GM23338 (cell line): ENCODE data around the gene MTR. TPM values are rescaled to one million over a fixed set of nuclear protein-coding genes. Genes with fewer than 3 reads are reported as not detected.

Experiments
- ATAC-seq: fragments of 200-7000 bp; cut with Tn5 transposase; 3 replicates; pipeline ENCODE4 v1.9.1; 2020
- DNase-seq: peaks from one replicate; pipeline ENCODE4 v3.0.0-alpha.2; 2015; ENCODE audit warnings: low spot score
- H2AFZ ChIP-seq: fragments of 200-600 bp; sonication (generic); 2 replicates; pipeline ENCODE4 v1.8.0; 2016; ENCODE audit warnings: antibody characterized with exemption, mild to moderate bottlenecking, moderate library complexity
- H3F3A ChIP-seq: fragments of 200-600 bp; sonication (generic); replicated peaks from 2 replicates; pipeline ENCODE4 v1.8.0; 2017; ENCODE audit warnings: antibody characterized with exemption, mixed run types, low read depth
- H3K27ac ChIP-seq: fragments of 200-600 bp; sonication (generic); 2 replicates; pipeline ENCODE4 v1.6.1; 2016; ENCODE audit warnings: low read depth
- H3K27me3 ChIP-seq: fragments of 200-600 bp; sonication (generic); 2 replicates; pipeline ENCODE4 v1.8.0; 2016; ENCODE audit warnings: mild to moderate bottlenecking, mixed run types, moderate library complexity; ENCODE audit not compliant: insufficient read depth
- H3K36me3 ChIP-seq: fragments of 200-600 bp; sonication (generic); 2 replicates; pipeline ENCODE4 v1.8.0; 2016; ENCODE audit warnings: mild to moderate bottlenecking; ENCODE audit not compliant: insufficient read depth
- H3K4me1 ChIP-seq: fragments of 200-600 bp; sonication (generic); 2 replicates; pipeline ENCODE4 v1.8.0; 2016; ENCODE audit warnings: mild to moderate bottlenecking, moderate library complexity; ENCODE audit not compliant: insufficient read depth
- H3K4me2 ChIP-seq: fragments of 200-600 bp; sonication (generic); 2 replicates; pipeline ENCODE4 v1.7.1; 2017; ENCODE audit warnings: mixed run types
- H3K4me3 ChIP-seq: fragments of 200-600 bp; sonication (generic); 2 replicates; pipeline ENCODE4 v1.6.1; 2016; ENCODE audit warnings: mixed run types
- H3K79me2 ChIP-seq: fragments of 200-600 bp; sonication (generic); replicated peaks from 2 replicates; pipeline ENCODE4 v1.8.0; 2017; ENCODE audit warnings: mild to moderate bottlenecking; ENCODE audit not compliant: insufficient read depth
- H3K9me2 ChIP-seq: fragments of 200-600 bp; sonication (generic); 2 replicates; pipeline ENCODE4 v1.8.0; 2017; ENCODE audit not compliant: insufficient read depth
- H4K20me1 ChIP-seq: fragments of 200-600 bp; sonication (generic); replicated peaks from 2 replicates; pipeline ENCODE4 v1.8.0; 2017; ENCODE audit warnings: mild to moderate bottlenecking; ENCODE audit not compliant: insufficient read depth
- H3K27ac Mint-ChIP-seq: 2 replicates; pipeline ENCODE4 v1.8.0; 2020; ENCODE audit warnings: inconsistent platforms, mild to moderate bottlenecking, moderate library complexity, mixed read lengths
- H3K27me3 Mint-ChIP-seq: 3 replicates; pipeline ENCODE4 v1.8.0; 2022; ENCODE audit warnings: low read depth, mild to moderate bottlenecking, moderate library complexity, mixed read lengths, inconsistent platforms; ENCODE audit not compliant: insufficient read depth, poor library complexity
- H3K36me3 Mint-ChIP-seq: 3 replicates; pipeline ENCODE4 v1.8.0; 2021; ENCODE audit warnings: low read depth, mild to moderate bottlenecking, inconsistent platforms, moderate library complexity, mixed read lengths
- H3K4me1 Mint-ChIP-seq: 3 replicates; pipeline ENCODE4 v1.8.0; 2020; ENCODE audit warnings: mild to moderate bottlenecking, inconsistent platforms, mixed read lengths
- H3K4me3 Mint-ChIP-seq: 3 replicates; pipeline ENCODE4 v1.8.0; 2021; ENCODE audit warnings: moderate library complexity, mild to moderate bottlenecking, inconsistent platforms, mixed read lengths
- H3K9me3 Mint-ChIP-seq: 3 replicates; pipeline ENCODE4 v1.8.0; 2020; ENCODE audit warnings: moderate library complexity, mild to moderate bottlenecking, inconsistent platforms, mixed read lengths
- CREB1 ChIP-seq: fragments of 250-450 bp; sonication (Bioruptor Pico); IDR thresholded peaks from 2 replicates; pipeline ENCODE4 v1.5.0; 2020; ENCODE audit warnings: low read depth, mild to moderate bottlenecking, moderate library complexity
- EZH2 ChIP-seq: fragments of 200-600 bp; sonication (generic); IDR thresholded peaks from one replicate; pipeline ENCODE4 v1.8.0; 2017; ENCODE audit warnings: antibody characterized with exemption, mild to moderate bottlenecking, low read depth; ENCODE audit not compliant: unreplicated experiment
- EZH2phosphoT487 ChIP-seq: fragments of 200-600 bp; sonication (generic); IDR thresholded peaks from one replicate; pipeline ENCODE4 v1.8.1; 2018; ENCODE audit warnings: antibody characterized with exemption; ENCODE audit not compliant: unreplicated experiment
- JUNB ChIP-seq: IDR thresholded peaks from one replicate; pipeline ENCODE4 v1.6.1; 2016; ENCODE audit warnings: antibody characterized with exemption; ENCODE audit not compliant: unreplicated experiment
- NANOG ChIP-seq: IDR thresholded peaks from 2 replicates; pipeline ENCODE4 v1.6.1; 2016; ENCODE audit warnings: antibody characterized with exemption, borderline replicate concordance
- POLR2AphosphoS5 ChIP-seq: IDR thresholded peaks from 2 replicates; pipeline ENCODE4 v1.6.1; 2016; ENCODE audit warnings: antibody characterized with exemption, low read depth
- STAT1 ChIP-seq: IDR thresholded peaks from one replicate; pipeline ENCODE4 v1.6.1; 2016; ENCODE audit warnings: antibody characterized with exemption; ENCODE audit not compliant: unreplicated experiment
- ZNF331 ChIP-seq: fragments of 250-450 bp; sonication (Bioruptor Pico); IDR thresholded peaks from 2 replicates; pipeline ENCODE4 v1.5.0; 2020; ENCODE audit warnings: low read depth, mild to moderate bottlenecking, moderate library complexity
- polyA plus RNA-seq: library from polyadenylated mRNA; unstranded; fragments of >200 nt; fragmentation: Nextera tagmentation; extraction: Ambion mirVana; gene quantifications from 2 replicates; pipeline ENCODE4 v1.2.1, GENCODE V29; 2016
- total RNA-seq: library from RNA; depleted of rRNA; stranded (reverse); fragments of >200 nt; shearing (Covaris generic); gene quantifications from 2 replicates; pipeline ENCODE4 v1.2.3, GENCODE V29; 2014
- TF ChIP-seq, protein P1 (sequence below), 2 experiments: fragments of 200-600 bp in 1 of 2; sonication (generic) in 1 of 2; conservative IDR thresholded peaks; 2 replicates each; pipeline versions ENCODE4 v1.5.1 to v1.6.1; 2016 to 2017; ENCODE audit warnings: antibody characterized with exemption in 2 of 2, low read depth in 2 of 2, mild to moderate bottlenecking in 2 of 2, moderate library complexity in 1 of 2
- TF ChIP-seq, protein P2 (sequence below): IDR thresholded peaks from 2 replicates; pipeline ENCODE4 v1.6.1; 2016; ENCODE audit warnings: antibody characterized with exemption
- TF ChIP-seq, protein P3 (sequence below): IDR thresholded peaks from one replicate; pipeline ENCODE4 v1.6.1; 2018; ENCODE audit warnings: antibody characterized with exemption; ENCODE audit not compliant: unreplicated experiment
- TF ChIP-seq, protein P4 (sequence below): fragments of 250-450 bp; sonication (Bioruptor Pico); IDR thresholded peaks from 2 replicates; pipeline ENCODE4 v1.5.0; 2020; ENCODE audit warnings: mild to moderate bottlenecking, moderate library complexity

The MTR gene
- total and polyA plus RNA-seq, 2 experiments from 2014 or later, result 6.4 to 20.0 TPM

DNA sequence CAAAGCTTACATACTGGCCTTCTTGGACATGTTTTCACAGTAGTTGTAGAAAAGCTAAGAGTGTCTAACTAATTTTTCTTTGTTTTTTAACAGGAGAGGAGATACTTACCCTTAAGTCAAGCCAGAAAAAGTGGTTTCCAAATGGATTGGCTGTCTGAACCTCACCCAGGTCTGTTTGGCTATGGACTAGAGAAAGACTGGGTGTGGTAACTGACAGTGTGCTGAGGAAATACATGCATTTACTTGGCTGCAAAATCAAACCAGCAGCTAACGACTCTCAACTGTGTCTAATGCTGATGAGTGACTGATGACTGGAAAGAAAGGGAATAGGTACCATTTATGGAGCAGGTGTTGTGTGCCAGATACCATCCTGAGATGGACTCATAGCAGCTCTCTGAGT is 91.1 kb downstream of the MTR start:
- ATAC-seq, result no peak
- H3K36me3 Mint-ChIP-seq, result peaks cover 9% of the 10 kb centered on the region
- H3K27ac ChIP-seq, result no peak overlapping the region

More for the DNA sequence above, 91.1 kb downstream of the MTR start:
- no peaks in the 10 kb centered on the region for H3K9me3 Mint-ChIP-seq
- no peaks in the 10 kb centered on the region for H3F3A ChIP-seq
- H3K79me2 ChIP-seq, result no peaks in the 10 kb centered on the region
- H3K36me3 ChIP-seq, result peaks cover 4% of the 10 kb centered on the region; the same call in 1 of the 2 replicates
- no peak overlapping the region for H3K4me3 ChIP-seq
- H3K9me2 ChIP-seq, result no peaks in the 10 kb centered on the region
- H3K4me1 Mint-ChIP-seq, result no peaks in the 10 kb centered on the region
- no peak overlapping the region for H2AFZ ChIP-seq
- TF ChIP-seq EZH2phosphoT487 (no peak), ZNF331 (no peak), CREB1 (CRISPR knock-in tag) (no peak), NANOG (no peak), JUNB (no peak), POLR2AphosphoS5 (no peak), STAT1 (no peak), EZH2 (no peak)
- TF ChIP-seq, protein P1, sequence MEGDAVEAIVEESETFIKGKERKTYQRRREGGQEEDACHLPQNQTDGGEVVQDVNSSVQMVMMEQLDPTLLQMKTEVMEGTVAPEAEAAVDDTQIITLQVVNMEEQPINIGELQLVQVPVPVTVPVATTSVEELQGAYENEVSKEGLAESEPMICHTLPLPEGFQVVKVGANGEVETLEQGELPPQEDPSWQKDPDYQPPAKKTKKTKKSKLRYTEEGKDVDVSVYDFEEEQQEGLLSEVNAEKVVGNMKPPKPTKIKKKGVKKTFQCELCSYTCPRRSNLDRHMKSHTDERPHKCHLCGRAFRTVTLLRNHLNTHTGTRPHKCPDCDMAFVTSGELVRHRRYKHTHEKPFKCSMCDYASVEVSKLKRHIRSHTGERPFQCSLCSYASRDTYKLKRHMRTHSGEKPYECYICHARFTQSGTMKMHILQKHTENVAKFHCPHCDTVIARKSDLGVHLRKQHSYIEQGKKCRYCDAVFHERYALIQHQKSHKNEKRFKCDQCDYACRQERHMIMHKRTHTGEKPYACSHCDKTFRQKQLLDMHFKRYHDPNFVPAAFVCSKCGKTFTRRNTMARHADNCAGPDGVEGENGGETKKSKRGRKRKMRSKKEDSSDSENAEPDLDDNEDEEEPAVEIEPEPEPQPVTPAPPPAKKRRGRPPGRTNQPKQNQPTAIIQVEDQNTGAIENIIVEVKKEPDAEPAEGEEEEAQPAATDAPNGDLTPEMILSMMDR (conservative IDR thresholded peaks at IDR 0.05; ENCODE audit: low read depth in 2 of 2), result no peak
- TF ChIP-seq, protein P2, sequence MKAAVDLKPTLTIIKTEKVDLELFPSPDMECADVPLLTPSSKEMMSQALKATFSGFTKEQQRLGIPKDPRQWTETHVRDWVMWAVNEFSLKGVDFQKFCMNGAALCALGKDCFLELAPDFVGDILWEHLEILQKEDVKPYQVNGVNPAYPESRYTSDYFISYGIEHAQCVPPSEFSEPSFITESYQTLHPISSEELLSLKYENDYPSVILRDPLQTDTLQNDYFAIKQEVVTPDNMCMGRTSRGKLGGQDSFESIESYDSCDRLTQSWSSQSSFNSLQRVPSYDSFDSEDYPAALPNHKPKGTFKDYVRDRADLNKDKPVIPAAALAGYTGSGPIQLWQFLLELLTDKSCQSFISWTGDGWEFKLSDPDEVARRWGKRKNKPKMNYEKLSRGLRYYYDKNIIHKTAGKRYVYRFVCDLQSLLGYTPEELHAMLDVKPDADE, result no peak
- TF ChIP-seq, protein P3, sequence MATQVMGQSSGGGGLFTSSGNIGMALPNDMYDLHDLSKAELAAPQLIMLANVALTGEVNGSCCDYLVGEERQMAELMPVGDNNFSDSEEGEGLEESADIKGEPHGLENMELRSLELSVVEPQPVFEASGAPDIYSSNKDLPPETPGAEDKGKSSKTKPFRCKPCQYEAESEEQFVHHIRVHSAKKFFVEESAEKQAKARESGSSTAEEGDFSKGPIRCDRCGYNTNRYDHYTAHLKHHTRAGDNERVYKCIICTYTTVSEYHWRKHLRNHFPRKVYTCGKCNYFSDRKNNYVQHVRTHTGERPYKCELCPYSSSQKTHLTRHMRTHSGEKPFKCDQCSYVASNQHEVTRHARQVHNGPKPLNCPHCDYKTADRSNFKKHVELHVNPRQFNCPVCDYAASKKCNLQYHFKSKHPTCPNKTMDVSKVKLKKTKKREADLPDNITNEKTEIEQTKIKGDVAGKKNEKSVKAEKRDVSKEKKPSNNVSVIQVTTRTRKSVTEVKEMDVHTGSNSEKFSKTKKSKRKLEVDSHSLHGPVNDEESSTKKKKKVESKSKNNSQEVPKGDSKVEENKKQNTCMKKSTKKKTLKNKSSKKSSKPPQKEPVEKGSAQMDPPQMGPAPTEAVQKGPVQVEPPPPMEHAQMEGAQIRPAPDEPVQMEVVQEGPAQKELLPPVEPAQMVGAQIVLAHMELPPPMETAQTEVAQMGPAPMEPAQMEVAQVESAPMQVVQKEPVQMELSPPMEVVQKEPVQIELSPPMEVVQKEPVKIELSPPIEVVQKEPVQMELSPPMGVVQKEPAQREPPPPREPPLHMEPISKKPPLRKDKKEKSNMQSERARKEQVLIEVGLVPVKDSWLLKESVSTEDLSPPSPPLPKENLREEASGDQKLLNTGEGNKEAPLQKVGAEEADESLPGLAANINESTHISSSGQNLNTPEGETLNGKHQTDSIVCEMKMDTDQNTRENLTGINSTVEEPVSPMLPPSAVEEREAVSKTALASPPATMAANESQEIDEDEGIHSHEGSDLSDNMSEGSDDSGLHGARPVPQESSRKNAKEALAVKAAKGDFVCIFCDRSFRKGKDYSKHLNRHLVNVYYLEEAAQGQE, result no peak
- TF ChIP-seq, protein P4, sequence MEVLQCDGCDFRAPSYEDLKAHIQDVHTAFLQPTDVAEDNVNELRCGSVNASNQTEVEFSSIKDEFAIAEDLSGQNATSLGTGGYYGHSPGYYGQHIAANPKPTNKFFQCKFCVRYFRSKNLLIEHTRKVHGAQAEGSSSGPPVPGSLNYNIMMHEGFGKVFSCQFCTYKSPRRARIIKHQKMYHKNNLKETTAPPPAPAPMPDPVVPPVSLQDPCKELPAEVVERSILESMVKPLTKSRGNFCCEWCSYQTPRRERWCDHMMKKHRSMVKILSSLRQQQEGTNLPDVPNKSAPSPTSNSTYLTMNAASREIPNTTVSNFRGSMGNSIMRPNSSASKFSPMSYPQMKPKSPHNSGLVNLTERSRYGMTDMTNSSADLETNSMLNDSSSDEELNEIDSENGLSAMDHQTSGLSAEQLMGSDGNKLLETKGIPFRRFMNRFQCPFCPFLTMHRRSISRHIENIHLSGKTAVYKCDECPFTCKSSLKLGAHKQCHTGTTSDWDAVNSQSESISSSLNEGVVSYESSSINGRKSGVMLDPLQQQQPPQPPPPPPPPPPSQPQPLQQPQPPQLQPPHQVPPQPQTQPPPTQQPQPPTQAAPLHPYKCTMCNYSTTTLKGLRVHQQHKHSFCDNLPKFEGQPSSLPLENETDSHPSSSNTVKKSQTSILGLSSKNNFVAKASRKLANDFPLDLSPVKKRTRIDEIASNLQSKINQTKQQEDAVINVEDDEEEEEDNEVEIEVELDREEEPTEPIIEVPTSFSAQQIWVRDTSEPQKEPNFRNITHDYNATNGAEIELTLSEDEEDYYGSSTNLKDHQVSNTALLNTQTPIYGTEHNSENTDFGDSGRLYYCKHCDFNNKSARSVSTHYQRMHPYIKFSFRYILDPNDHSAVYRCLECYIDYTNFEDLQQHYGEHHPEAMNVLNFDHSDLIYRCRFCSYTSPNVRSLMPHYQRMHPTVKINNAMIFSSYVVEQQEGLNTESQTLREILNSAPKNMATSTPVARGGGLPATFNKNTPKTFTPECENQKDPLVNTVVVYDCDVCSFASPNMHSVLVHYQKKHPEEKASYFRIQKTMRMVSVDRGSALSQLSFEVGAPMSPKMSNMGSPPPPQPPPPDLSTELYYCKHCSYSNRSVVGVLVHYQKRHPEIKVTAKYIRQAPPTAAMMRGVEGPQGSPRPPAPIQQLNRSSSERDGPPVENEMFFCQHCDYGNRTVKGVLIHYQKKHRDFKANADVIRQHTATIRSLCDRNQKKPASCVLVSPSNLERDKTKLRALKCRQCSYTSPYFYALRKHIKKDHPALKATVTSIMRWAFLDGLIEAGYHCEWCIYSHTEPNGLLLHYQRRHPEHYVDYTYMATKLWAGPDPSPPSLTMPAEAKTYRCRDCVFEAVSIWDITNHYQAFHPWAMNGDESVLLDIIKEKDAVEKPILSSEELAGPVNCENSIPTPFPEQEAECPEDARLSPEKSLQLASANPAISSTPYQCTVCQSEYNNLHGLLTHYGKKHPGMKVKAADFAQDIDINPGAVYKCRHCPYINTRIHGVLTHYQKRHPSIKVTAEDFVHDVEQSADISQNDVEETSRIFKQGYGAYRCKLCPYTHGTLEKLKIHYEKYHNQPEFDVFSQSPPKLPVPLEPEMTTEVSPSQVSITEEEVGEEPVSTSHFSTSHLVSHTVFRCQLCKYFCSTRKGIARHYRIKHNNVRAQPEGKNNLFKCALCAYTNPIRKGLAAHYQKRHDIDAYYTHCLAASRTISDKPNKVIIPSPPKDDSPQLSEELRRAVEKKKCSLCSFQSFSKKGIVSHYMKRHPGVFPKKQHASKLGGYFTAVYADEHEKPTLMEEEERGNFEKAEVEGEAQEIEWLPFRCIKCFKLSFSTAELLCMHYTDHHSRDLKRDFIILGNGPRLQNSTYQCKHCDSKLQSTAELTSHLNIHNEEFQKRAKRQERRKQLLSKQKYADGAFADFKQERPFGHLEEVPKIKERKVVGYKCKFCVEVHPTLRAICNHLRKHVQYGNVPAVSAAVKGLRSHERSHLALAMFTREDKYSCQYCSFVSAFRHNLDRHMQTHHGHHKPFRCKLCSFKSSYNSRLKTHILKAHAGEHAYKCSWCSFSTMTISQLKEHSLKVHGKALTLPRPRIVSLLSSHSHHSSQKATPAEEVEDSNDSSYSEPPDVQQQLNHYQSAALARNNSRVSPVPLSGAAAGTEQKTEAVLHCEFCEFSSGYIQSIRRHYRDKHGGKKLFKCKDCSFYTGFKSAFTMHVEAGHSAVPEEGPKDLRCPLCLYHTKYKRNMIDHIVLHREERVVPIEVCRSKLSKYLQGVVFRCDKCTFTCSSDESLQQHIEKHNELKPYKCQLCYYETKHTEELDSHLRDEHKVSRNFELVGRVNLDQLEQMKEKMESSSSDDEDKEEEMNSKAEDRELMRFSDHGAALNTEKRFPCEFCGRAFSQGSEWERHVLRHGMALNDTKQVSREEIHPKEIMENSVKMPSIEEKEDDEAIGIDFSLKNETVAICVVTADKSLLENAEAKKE, result no peak
- H3K4me3 Mint-ChIP-seq, result no peak overlapping the region
- no peak overlapping the region for H3K27ac Mint-ChIP-seq
- no peaks in the 10 kb centered on the region for H3K4me1 ChIP-seq
- H4K20me1 ChIP-seq, result no peaks in the 10 kb centered on the region
- H3K27me3 Mint-ChIP-seq, result peaks cover 5% of the 10 kb centered on the region
- no peak for DNase-seq
- H3K27me3 ChIP-seq, result no peaks in the 10 kb centered on the region
- no peak overlapping the region for H3K4me2 ChIP-seq
